Right cardiac atrium (tissue), 5 donors: ENCODE measurements around the gene ZC3H12C. TPM values are rescaled to one million over a fixed set of nuclear protein-coding genes. Genes with fewer than 3 reads are reported as not detected.
"Not testable (repeated sequence)": the region's sequence is repeated elsewhere in the genome, so short reads cannot be mapped to it uniquely, and the experiment has no call there.

Experiments used
- ATAC-seq, 2 donors: fragments of 200-7000 bp; cut with Tn5 transposase; one replicate each; pipeline versions ENCODE4 v1.8.0 to v1.9.1; 2020; ENCODE audit warnings: moderate library complexity in 2 of 2, mild to moderate bottlenecking in 1 of 2
- DNase-seq, 3 donors: peaks; one replicate each; pipeline ENCODE4 v3.0.0-alpha.2; 2020
- H3K27ac ChIP-seq: one replicate; pipeline ENCODE4 v1.5.1; 2013; ENCODE audit warnings: mild to moderate bottlenecking, low read length, control low read depth, moderate library complexity
- H3K27me3 ChIP-seq: one replicate; pipeline ENCODE4 v1.6.1; 2013; ENCODE audit not compliant: control insufficient read depth, insufficient read depth
- H3K4me1 ChIP-seq: one replicate; pipeline ENCODE4 v1.6.1; 2013; ENCODE audit warnings: low read length; ENCODE audit not compliant: control insufficient read depth, insufficient read depth
- H3K4me3 ChIP-seq: one replicate; pipeline ENCODE4 v1.5.1; 2013; ENCODE audit warnings: low read length, control low read depth
- H3K9me3 ChIP-seq: one replicate; pipeline ENCODE4 v1.6.1; 2013; ENCODE audit warnings: low read length; ENCODE audit not compliant: control insufficient read depth
- WGBS: extraction: QIAGEN DNeasy Blood & Tissue Kit; methylation state at CpG from one replicate; pipeline ENCODE4 v1.1.7; 2013; 5-methylcytosine and 5-hydroxymethylcytosine counted together
- intact Hi-C, 4 donors: fragments of 100-400 bp; cut with DNase I; formaldehyde crosslinking; loops; one replicate each; pipeline versions ENCODE4 v1.11.0 to v1.14.0; 2022 to 2023
- polyA plus RNA-seq: library from polyadenylated mRNA; stranded (reverse); fragments of 200-250 nt; gene quantifications from one replicate; pipeline ENCODE4 v1.2.3, GENCODE V29; 2013
- total RNA-seq, 4 donors: library from RNA; stranded (reverse); fragmentation: NEBNext Ultra II Directional; extraction: Animal tissue kit (Norgen Biotek cat#: 25700); gene quantifications; one replicate each; pipeline ENCODE4 v1.2.1, GENCODE V29; 2021
- donor health status: healthy with polysubstance abuse.
- donor health status: DM: no; HTN: yes; CAD: no.
- donor health status: DM: no; HTN: no; CAD: no.
- donor health status: DM: no; HTN: yes; CAD: no; lungs with severe emphysema.
- donor health status: DM: yes; HTN: yes; CAD: no.

Gene ZC3H12C
- total and polyA plus RNA-seq, 5 donors: 3.0 to 17.2 (median 13.7) TPM

DNA sequence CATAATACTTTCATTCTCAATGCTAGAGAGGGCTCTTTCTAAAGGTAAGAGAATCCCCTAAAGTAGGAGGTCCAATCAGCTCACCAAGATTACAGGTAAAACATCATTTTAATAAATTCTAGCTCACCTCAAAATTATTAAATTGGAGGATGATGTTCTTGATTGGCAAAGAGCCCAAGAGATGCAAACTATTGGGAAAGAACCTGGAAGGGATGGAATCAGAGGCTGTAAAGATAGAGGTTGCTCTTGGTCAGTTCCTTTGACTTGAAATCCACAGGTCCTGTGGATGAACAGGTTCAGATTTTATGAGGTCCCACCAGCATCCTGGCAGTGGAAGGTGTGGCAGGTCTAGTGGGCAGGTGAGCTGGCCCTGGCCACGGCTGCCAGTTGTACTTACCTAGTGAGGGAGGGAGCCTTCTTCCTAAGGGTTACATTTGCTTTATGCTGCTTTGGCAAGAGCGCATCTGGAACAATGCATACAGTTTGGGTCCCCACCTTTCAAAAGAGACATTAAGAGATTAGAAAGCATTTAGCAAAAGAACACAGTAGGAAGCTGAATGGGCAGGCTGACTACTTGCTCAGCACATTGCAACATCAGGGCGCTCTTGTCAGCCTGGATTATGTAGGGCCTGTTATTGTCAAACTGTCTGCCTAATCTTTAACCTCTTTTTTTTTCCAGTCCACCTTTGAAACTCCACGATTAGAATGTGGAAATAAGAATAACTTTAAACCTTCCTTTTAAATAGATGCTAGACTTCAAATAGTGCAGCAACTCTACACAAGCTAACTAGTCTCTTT lies 106.2 kb downstream of the ZC3H12C start:
- Histone ChIP-seq H3K27me3 (no peaks in the 10 kb centered on the region), H3K27ac (no peak overlapping the region), H3K4me3 (no peak overlapping the region), H3K4me1 (no peaks in the 10 kb centered on the region), H3K9me3 (no peaks in the 10 kb centered on the region)
- intact Hi-C loops: no loop called here
- DNase-seq: no peak
- WGBS: 81% methylated on average over 4 of the region's 4 CpGs
- ATAC-seq: no peak

DNA sequence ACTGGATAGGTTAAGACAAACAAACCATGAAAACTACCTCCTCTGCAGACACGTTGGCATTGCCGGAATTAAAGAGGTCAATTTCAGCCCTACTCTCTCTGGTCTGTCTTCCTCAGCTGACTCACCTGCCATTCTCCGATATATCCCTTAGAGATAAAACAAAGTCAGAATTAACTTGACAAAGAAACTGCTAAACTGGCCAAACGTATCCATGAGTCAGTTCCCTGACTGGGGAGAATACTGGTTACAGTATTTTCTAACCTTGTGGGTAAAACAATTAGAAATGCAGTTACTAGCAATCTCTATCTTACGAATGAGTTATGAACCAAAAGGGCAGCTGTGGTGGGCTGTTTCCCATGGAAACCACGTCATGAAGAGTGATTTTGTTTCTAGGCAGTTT lies 107.0 kb downstream of the ZC3H12C start:
- Histone ChIP-seq H3K4me1 (no peaks in the 10 kb centered on the region), H3K9me3 (no peaks in the 10 kb centered on the region), H3K27me3 (no peaks in the 10 kb centered on the region), H3K27ac (no peak overlapping the region), H3K4me3 (no peak overlapping the region)
- WGBS: 84% methylated on average over 6 of the region's 6 CpGs
- ATAC-seq: no peak
- intact Hi-C loops: loop anchor here (2.0 to 5.0 kb wide), 5 partner anchors 167 to 232 kb away; partner anchors contain the start of gene FDX1 (in 1 of the 4)
- DNase-seq: no peak

DNA sequence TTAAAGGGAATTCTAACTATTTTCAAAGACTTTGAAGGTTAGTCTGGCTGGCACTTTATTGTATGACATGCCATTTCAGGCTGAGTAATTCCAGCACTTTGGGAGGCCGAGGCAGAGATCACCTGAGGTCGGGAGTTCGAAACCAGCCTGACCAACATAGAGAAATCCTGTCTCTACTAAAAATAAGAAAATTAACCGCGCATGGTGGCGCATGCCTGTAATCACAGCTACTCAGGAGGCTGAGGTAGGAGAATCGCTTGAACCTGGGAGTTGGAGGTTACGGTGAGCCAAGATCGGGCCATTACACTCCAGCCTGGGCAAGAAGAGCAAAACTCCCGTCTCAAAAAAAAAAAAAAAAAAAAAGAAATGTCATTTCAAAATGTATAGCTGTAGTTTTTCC lies 107.6 kb downstream of the ZC3H12C start:
- WGBS: 87% methylated on average over 10 of the region's 10 CpGs

DNA sequence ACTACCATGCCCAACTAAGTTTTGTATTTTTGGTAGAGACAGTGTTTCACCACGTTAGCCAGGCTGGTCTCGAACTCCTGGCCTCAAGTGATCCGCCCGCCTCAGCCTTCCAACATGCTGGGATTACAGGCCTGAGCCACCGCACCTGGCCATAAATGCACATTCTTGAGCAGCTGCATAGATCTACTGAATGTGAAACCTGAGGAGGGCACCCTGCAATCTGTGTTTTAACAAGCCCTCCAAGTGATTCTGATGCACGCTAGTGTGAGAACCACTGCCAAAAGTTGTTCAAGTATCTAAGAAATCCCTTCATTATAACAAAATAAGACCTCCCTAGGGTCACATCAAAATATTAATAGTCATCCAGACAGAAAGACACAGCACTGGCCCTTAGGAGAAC lies 113.9 kb downstream of the ZC3H12C start:
- Histone ChIP-seq H3K9me3 (no peaks in the 10 kb centered on the region), H3K4me3 (no peak overlapping the region), H3K4me1 (no peaks in the 10 kb centered on the region), H3K27me3 (no peaks in the 10 kb centered on the region), H3K27ac (no peak overlapping the region)
- ATAC-seq (no peak), DNase-seq (no peak)
- WGBS: 93% methylated on average over 6 of the region's 6 CpGs
- intact Hi-C loops: no loop called here

More for the DNA sequence above, 107.6 kb downstream of the ZC3H12C start:
- Histone ChIP-seq H3K27ac (no peak overlapping the region), H3K27me3 (no peaks in the 10 kb centered on the region), H3K9me3 (no peaks in the 10 kb centered on the region), H3K4me1 (no peaks in the 10 kb centered on the region), H3K4me3 (no peak overlapping the region)
- intact Hi-C loops: loop anchor here (2.0 to 5.0 kb wide), 5 partner anchors 166 to 231 kb away; partner anchors contain the start of gene FDX1 (in 1 of the 4)
- ATAC-seq: no peak
- no peak for DNase-seq

DNA sequence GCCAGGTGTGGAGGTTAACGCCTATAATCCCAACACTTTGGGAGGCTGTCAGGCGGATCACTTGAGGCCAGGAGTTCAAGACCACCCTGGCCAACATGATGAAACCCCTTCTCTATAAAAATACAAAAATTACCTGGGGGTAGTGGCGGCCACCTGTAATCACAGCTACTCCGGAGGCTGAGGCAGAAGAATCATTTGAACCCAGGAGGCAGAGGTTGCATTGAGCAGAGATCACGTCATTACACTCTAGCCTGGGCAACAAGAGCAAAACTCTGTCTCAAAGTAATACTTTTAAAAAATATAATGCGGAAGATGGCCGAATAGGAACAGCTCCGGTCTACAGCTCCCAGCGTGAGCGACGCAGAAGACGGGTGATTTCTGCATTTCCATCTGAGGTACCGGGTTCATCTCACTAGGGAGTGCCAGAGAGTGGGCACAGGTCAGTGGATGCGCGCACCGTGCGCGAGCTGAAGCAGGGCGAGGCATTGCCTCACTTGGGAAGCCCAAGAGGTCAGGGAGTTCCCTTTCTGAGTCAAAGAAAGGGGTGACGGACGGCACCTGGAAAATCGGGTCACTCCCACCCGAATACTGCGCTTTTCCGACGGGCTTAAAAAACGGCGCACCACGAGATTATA lies 115.6 kb downstream of the ZC3H12C start:
- H3K27ac ChIP-seq, ATAC-seq, H3K4me1 ChIP-seq, H3K4me3 ChIP-seq, H3K27me3 ChIP-seq, intact Hi-C loops, H3K9me3 ChIP-seq, DNase-seq: not testable (repeated sequence)
- 60% methylated on average over 26 of the region's 29 CpGs for WGBS

DNA sequence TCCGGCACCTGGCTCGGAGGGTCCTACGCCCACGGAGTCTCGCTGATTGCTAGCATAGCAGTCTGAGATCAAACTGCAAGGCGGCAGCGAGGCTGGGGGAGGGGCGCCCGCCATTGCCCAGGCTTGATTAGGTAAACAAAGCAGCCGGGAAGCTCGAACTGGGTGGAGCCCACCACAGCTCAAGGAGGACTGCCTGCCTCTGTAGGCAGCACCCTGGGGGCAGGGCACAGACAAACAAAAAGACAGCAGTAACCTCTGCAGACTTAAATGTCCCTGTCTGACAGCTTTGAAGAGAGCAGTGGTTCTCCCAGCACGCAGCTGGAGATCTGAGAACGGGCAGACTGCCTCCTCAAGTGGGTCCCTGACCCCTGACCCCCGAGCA lies 116.1 kb downstream of the ZC3H12C start:
- intact Hi-C loops, DNase-seq, H3K27me3 ChIP-seq, H3K4me1 ChIP-seq, H3K4me3 ChIP-seq, H3K27ac ChIP-seq, ATAC-seq, H3K9me3 ChIP-seq: not testable (repeated sequence)
- WGBS: 26% methylated on average over 7 of the region's 14 CpGs

DNA sequence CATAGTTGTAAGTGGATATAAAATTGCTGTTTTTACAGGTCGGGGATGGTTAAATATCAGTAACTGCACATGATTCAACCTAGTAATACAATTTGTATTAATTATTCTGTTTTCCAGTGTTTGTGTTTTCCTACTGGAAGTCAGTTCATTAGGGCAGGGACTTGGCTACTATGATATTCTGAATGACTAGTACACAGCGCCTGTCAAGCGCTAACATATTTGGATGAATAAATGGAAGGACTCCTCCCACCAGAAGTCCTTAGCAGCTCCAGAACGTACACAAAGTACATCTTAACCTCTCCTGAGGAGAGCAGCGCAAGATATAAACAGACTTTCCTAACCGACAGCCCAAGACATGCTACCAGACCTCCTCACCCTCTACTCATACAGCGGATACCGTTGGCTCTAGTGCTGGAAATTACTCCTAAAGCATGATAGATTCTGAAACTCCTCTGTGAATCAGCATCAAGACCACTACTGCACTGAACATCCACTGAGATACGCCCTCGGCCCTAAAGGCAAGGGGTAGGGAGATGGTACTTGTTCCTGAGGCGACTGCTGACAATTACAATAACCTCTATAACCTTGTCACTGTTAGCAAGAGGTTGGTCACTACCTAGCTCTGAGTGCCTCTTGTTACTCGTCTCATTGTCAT lies 124.2 kb downstream of the ZC3H12C start:
- no peak for DNase-seq
- no peak overlapping the region for H3K27ac ChIP-seq
- intact Hi-C loops: no loop called here
- H3K4me1 ChIP-seq: no peaks in the 10 kb centered on the region
- no peaks in the 10 kb centered on the region for H3K9me3 ChIP-seq
- no peaks in the 10 kb centered on the region for H3K27me3 ChIP-seq
- no peak for ATAC-seq
- 84% methylated on average over 12 of the region's 12 CpGs for WGBS
- no peak overlapping the region for H3K4me3 ChIP-seq

DNA sequence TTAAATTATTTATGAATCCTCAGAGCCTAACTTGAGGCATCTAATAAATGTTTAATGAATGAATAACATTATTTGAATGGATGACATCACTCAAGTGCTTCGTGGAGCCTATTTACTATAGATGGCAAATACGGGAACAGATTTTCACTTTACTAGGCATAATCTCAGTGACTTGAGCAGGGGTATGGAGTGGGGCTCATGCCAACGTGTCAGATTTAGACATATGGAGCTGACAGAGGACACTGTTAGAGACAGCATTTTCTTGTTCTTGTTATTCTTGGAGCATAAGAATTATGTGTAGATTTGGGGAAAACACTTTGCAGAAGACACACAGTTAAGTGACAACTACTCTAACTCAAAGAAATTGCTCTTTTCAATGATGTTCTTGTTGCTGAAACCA lies 124.7 kb downstream of the ZC3H12C start:
- DNase-seq: no peak
- intact Hi-C loops: no loop called here
- Histone ChIP-seq H3K27ac (no peak overlapping the region), H3K4me1 (no peaks in the 10 kb centered on the region), H3K9me3 (no peaks in the 10 kb centered on the region), H3K27me3 (no peaks in the 10 kb centered on the region), H3K4me3 (no peak overlapping the region)
- ATAC-seq: no peak
- WGBS: 66% methylated on average over 3 of the region's 3 CpGs

DNA sequence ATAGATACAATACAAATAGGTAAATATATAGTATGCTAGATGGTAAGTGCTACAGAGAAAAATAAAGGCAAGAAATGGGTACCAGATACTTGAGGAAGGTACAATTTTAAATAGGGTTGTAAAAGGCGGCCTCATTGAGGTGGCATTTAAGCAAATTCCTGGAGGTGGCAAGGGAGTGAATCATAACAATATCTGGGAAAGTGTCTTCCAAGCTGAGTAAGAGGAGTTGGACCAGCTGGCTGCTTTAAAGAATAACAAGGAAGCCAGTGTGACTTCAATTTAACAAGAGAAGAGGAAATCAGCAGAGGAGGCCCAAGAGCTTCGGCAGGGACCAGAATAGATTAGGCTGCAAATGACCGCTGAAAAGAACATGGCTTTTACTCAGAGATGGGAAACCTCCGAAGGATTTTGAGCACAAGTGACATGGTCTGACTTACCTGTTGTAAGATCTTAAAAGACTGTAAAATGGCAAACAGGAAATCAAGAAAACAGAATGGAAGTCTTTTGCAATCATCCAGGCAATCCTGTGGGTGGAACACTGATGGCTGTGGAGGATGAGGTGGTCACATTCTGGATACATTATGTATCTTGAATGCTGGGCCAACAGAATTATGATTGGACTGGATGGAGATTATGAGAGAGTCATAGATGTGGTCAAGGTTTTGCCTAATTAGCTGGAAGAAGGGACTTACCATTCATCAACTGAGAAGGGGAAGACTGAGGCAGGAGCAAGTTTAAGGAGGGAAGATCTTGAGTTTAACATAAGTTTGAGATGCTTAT lies 126.0 kb downstream of the ZC3H12C start:
- ATAC-seq (no peak), DNase-seq (no peak)
- WGBS: 88% methylated on average over 4 of the region's 4 CpGs
- Histone ChIP-seq H3K9me3 (no peaks in the 10 kb centered on the region), H3K27ac (no peak overlapping the region), H3K27me3 (no peaks in the 10 kb centered on the region), H3K4me3 (no peak overlapping the region), H3K4me1 (no peaks in the 10 kb centered on the region)
- intact Hi-C loops: no loop called here
